GM12875 (cell line): Measurements from ENCODE around the gene WDR37.

Experiments used
- H3K4me3 ChIP-seq: one replicate; pipeline ENCODE4 v1.5.1; 2011; ENCODE audit warnings: low read depth, low read length, control low read depth
- CTCF ChIP-seq: IDR thresholded peaks from 2 replicates; pipeline ENCODE4 v1.5.1; 2011; ENCODE audit warnings: low read depth, mild to moderate bottlenecking, control low read depth, inconsistent platforms, low read length, moderate library complexity, borderline replicate concordance; ENCODE audit not compliant: insufficient read depth

Gene WDR37

GRCh38 chr10:1123972-1124371, 67.8 kb downstream of the WDR37 start:
- no peak overlapping the region for H3K4me3 ChIP-seq
- TF ChIP-seq CTCF, result no peak

- TF ChIP-seq CTCF, result no peak
Observed at GRCh38 chr10:1124796-1125195, 68.6 kb downstream of the WDR37 start.

GRCh38 chr10:1126461-1126860, 70.3 kb downstream of the WDR37 start:
- no peak overlapping the region for H3K4me3 ChIP-seq
- TF ChIP-seq CTCF, result no peak

More at GRCh38 chr10:1124796-1125195, 68.6 kb downstream of the WDR37 start:
- H3K4me3 ChIP-seq, result no peak overlapping the region

- no peak overlapping the region for H3K4me3 ChIP-seq
- no peak for TF ChIP-seq CTCF
Observed at GRCh38 chr10:1127629-1128028, 71.4 kb downstream of the WDR37 start.

GRCh38 chr10:1128115-1128514, 71.9 kb downstream of the WDR37 start:
- no peak overlapping the region for H3K4me3 ChIP-seq
- no peak for TF ChIP-seq CTCF

GRCh38 chr10:1128649-1129048, 72.5 kb downstream of the WDR37 start:
- H3K4me3 ChIP-seq, result no peak overlapping the region
- no peak for TF ChIP-seq CTCF

- H3K4me3 ChIP-seq, result no peak overlapping the region
- TF ChIP-seq CTCF, result no peak
Observed at GRCh38 chr10:1130226-1130625, 74.0 kb downstream of the WDR37 start.
